Activated CD4-positive, CD25-positive, alpha-beta regulatory T cell treated with anti-CD3 and anti-CD28 coated beads, Interleukin-2, amount 50 U/mL, for 72 hours (primary cell): ENCODE measurements around the gene GTF3C2.
"Not testable (repeated sequence)": the region's sequence is repeated elsewhere in the genome, so short reads cannot be mapped to it uniquely, and the experiment has no call there.

Source experiments
- DNase-seq: peaks from one replicate; pipeline ENCODE4 v3.0.0; 2021

GTF3C2 gene

GRCh38 chr2:27320958-27321543, 35.5 kb downstream of the GTF3C2 start:
- no peak for DNase-seq

GRCh38 chr2:27319839-27320238, 36.7 kb downstream of the GTF3C2 start:
- DNase-seq, result not testable (repeated sequence)

GRCh38 chr2:27316655-27317412, 39.7 kb downstream of the GTF3C2 start:
- no peak for DNase-seq

GRCh38 chr2:27315122-27315521, 41.4 kb downstream of the GTF3C2 start:
- DNase-seq, result no peak

GRCh38 chr2:27314709-27315108, 41.9 kb downstream of the GTF3C2 start:
- no peak for DNase-seq

GRCh38 chr2:27313882-27314645, 42.5 kb downstream of the GTF3C2 start:
- DNase-seq, result no peak

- no peak for DNase-seq
Measured at GRCh38 chr2:27312152-27312551, 44.4 kb downstream of the GTF3C2 start.

- no peak for DNase-seq
Measured at GRCh38 chr2:27309651-27310050, 46.9 kb downstream of the GTF3C2 start.

- DNase-seq, result no peak
Measured at GRCh38 chr2:27308359-27308881, 48.1 kb downstream of the GTF3C2 start, which contains the start of gene UCN. UCN (minus strand) TSS chr2:27308445; CDS start chr2:27307895, 550 bp downstream.

GRCh38 chr2:27307545-27308358, 48.8 kb downstream of the GTF3C2 start:
- DNase-seq, result no peak

GRCh38 chr2:27307287-27307544, 49.3 kb downstream of the GTF3C2 start:
- no peak for DNase-seq

- no peak for DNase-seq
Measured at GRCh38 chr2:27306573-27307286, 49.8 kb downstream of the GTF3C2 start.

GRCh38 chr2:27306136-27306535, 50.4 kb downstream of the GTF3C2 start:
- no peak for DNase-seq

GRCh38 chr2:27305516-27305915, 51.0 kb downstream of the GTF3C2 start:
- DNase-seq, result no peak

- no peak for DNase-seq
Measured at GRCh38 chr2:27304488-27305240, 51.9 kb downstream of the GTF3C2 start.

GRCh38 chr2:27303093-27304025, 53.2 kb downstream of the GTF3C2 start:
- peak; percentile 37 for DNase-seq

GRCh38 chr2:27300606-27301005, 56.0 kb downstream of the GTF3C2 start:
- DNase-seq, result not testable (repeated sequence)

GRCh38 chr2:27298391-27299080, 58.0 kb downstream of the GTF3C2 start:
- DNase-seq, result no peak

- DNase-seq, result no peak
Measured at GRCh38 chr2:27297195-27297594, 59.4 kb downstream of the GTF3C2 start.

- DNase-seq, result no peak
Measured at GRCh38 chr2:27296481-27296880, 60.1 kb downstream of the GTF3C2 start.
